HTERT RPE-1 (cell line): ENCODE results near the gene MAP3K9.

ENCODE experiments used
- in situ Hi-C: fragments of 300-500 bp; cut with MboI; formaldehyde crosslinking; loops from 4 replicates; pipeline ENCODE4 v1.14.3; 2020; ENCODE audit warnings: low sequenced_read_pairs

The MAP3K9 gene

GRCh38 chr14:70701610-70702009 is 107.7 kb downstream of the MAP3K9 start:
- in situ Hi-C loops = no loop called here

- in situ Hi-C loops = no loop called here
These were observed 108.2 kb downstream of the MAP3K9 start for GRCh38 chr14:70700955-70701585.

- in situ Hi-C loops = no loop called here
These were observed 109.7 kb downstream of the MAP3K9 start for GRCh38 chr14:70699646-70700045.

GRCh38 chr14:70698288-70698687 is 111.0 kb downstream of the MAP3K9 start:
- in situ Hi-C loops = no loop called here

GRCh38 chr14:70697701-70698100 is 111.6 kb downstream of the MAP3K9 start:
- in situ Hi-C loops = no loop called here

- in situ Hi-C loops = no loop called here
These were observed 113.3 kb downstream of the MAP3K9 start for GRCh38 chr14:70696026-70696425.

GRCh38 chr14:70692210-70692609 is 117.1 kb downstream of the MAP3K9 start:
- in situ Hi-C loops = no loop called here

GRCh38 chr14:70685474-70686197 is 123.7 kb downstream of the MAP3K9 start:
- in situ Hi-C loops = no loop called here

- in situ Hi-C loops = no loop called here
These were observed 125.3 kb downstream of the MAP3K9 start for GRCh38 chr14:70683983-70684382.

- in situ Hi-C loops = no loop called here
These were observed 128.6 kb downstream of the MAP3K9 start for GRCh38 chr14:70680748-70681147.

- in situ Hi-C loops = no loop called here
These were observed 132.0 kb downstream of the MAP3K9 start for GRCh38 chr14:70677341-70677740.
